Activated B cell treated with CpG ODN at 0.5 μM for 24 hours (primary cell): ENCODE data around the gene GGTLC1. TPM values are rescaled to one million over a fixed set of nuclear protein-coding genes. Genes with fewer than 3 reads are reported as not detected.

ENCODE experiments used
- ATAC-seq: fragments of 200-7000 bp; cut with Tn5 transposase; one replicate; pipeline ENCODE4 v1.10.0; 2021; ENCODE audit warnings: low read depth, mild to moderate bottlenecking, moderate library complexity
- CTCF ChIA-PET: fragments of 350-600 bp; sonication (Branson Sonifier 250); formaldehyde crosslinking; loops from one replicate; lab custom pipeline; 2021; ENCODE audit warnings: antibody characterized with exemption; lab: Charles Lee
- POLR2A ChIA-PET: fragments of 350-600 bp; sonication (Branson Sonifier 250); formaldehyde crosslinking; loops from one replicate; lab custom pipeline; 2021; ENCODE audit warnings: antibody characterized with exemption; lab: Charles Lee
- DNase-seq: peaks from one replicate; pipeline ENCODE4 v3.0.0; 2022
- H3K27ac Mint-ChIP-seq: one replicate; pipeline ENCODE4 v1.8.0; 2020; ENCODE audit warnings: mixed read lengths
- H3K27me3 Mint-ChIP-seq: one replicate; pipeline ENCODE4 v1.8.0; 2021; ENCODE audit warnings: mixed read lengths
- H3K36me3 Mint-ChIP-seq: one replicate; pipeline ENCODE4 v1.8.0; 2021; ENCODE audit warnings: low read depth, mixed read lengths
- H3K4me1 Mint-ChIP-seq: one replicate; pipeline ENCODE4 v1.8.0; 2021; ENCODE audit warnings: mixed read lengths
- H3K4me3 Mint-ChIP-seq: one replicate; pipeline ENCODE4 v1.8.0; 2020; ENCODE audit warnings: mild to moderate bottlenecking, mixed read lengths
- H3K9me3 Mint-ChIP-seq: one replicate; pipeline ENCODE4 v1.8.0; 2020; ENCODE audit warnings: mixed read lengths
- CTCF ChIP-seq: fragments of 200-600 bp; IDR thresholded peaks from one replicate; pipeline ENCODE4 v1.8.0; 2022; ENCODE audit warnings: antibody characterized with exemption, mild to moderate bottlenecking
- intact Hi-C: fragments of 100-400 bp; cut with micrococcal nuclease; formaldehyde crosslinking; loops from one replicate; pipeline ENCODE4 v1.15.1; 2024
- total RNA-seq: library from RNA; stranded (reverse); gene quantifications from 2 replicates; pipeline ENCODE4 v1.2.3, GENCODE V29; 2022

Gene GGTLC1
- total RNA-seq, 1 donor from 2014 or later = not detected

DNA sequence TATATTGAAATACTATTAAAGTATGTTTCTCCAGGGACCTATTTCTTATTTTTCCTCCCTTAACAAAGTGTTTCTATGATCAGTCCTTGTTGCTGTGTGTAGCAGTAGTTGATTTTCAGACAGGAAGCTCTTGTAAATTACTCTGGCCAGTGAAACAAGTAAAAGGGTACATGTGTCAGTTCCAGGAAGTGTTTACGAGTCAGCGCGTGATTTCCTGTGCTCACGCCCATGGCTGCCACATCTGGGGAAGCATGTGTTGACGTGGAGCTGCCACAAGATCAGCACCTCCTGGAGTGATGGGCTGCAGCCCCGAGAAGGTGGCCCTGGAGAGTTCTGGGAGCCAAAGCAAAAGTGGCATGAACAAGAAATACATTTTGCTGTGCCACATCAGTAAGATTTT, 38.6 kb upstream of the GGTLC1 start:
- H3K4me1 Mint-ChIP-seq = peaks cover 16% of the 10 kb centered on the region
- CTCF ChIA-PET = interaction anchor here (0.9 kb wide), 1 partner anchor 11 kb away, joined by 3 read pairs; no protein-coding TSS in a partner anchor
- peak overlapping the region; percentile 49 for H3K4me3 Mint-ChIP-seq
- no peaks in the 10 kb centered on the region for H3K9me3 Mint-ChIP-seq
- DNase-seq = no peak
- H3K27me3 Mint-ChIP-seq = no peaks in the 10 kb centered on the region
- POLR2A ChIA-PET = interaction anchor here (0.7 kb wide), 1 partner anchor 1221 kb away, joined by 3 read pairs; the partner anchor contains the start of gene PYGB
- ATAC-seq = peak; percentile 52
- TF ChIP-seq CTCF = no peak
- intact Hi-C loops = no loop called here
- peak overlapping the region; percentile 36 for H3K27ac Mint-ChIP-seq
- H3K36me3 Mint-ChIP-seq = no peaks in the 10 kb centered on the region

DNA sequence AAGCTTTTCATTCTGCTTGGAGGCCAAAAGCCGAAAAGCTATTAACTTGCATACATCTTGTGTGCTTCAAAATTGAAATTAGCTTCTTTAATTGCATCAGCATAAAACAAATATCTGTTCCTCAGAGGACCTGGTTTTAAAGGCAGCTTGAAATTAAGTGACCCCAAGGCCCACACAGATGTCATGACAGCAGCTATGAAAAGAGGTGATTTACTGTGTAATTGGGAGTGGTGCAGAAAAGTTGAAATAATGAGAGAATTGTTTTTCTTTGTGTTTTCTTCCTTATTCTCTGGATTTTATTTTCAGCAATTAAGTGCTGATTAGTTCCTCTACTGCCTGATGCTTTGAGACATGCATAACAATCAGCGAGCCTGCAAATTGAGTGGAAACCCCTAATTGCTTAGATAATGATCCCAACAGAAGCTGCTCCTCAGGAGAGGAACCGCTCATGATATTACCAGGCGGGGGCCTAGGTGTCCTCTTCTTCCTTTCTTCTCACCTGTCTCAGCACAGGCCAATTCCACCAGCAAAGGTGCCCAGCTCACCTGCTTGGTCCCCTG, 34.1 kb upstream of the GGTLC1 start:
- no peaks in the 10 kb centered on the region for H3K9me3 Mint-ChIP-seq
- no peaks in the 10 kb centered on the region for H3K36me3 Mint-ChIP-seq
- intact Hi-C loops = no loop called here
- H3K4me1 Mint-ChIP-seq = peaks cover 12% of the 10 kb centered on the region
- TF ChIP-seq CTCF = no peak
- peaks cover 2% of the 10 kb centered on the region for H3K27me3 Mint-ChIP-seq
- ChIA-PET POLR2A (interaction anchor here (0.6 kb wide), 1 partner anchor 11 kb away, joined by 12 read pairs; no protein-coding TSS in a partner anchor), CTCF (no interaction called here)
- H3K27ac Mint-ChIP-seq = no peak overlapping the region
- no peak for DNase-seq
- ATAC-seq = no peak
- H3K4me3 Mint-ChIP-seq = no peak overlapping the region

DNA sequence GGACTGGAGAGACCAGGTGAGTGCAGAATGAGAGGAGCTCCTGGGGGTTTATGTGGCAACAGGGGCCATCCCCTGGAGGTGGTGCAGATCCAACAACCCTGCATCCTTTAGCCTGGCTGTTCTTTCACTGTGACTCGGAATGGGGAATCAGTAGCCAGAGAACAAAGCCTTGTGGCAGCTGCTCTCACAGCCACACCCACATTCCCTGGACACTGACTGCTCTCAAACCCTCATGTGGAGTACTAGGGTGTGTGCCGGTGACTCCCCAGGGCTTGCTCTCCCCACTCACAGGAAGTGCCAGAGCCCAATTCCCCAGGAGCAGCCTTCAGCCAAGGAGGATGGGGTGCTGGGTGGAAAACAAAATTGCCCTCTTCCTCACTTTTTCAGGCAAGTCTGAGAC, 30.2 kb upstream of the GGTLC1 start:
- POLR2A ChIA-PET = no interaction called here

DNA sequence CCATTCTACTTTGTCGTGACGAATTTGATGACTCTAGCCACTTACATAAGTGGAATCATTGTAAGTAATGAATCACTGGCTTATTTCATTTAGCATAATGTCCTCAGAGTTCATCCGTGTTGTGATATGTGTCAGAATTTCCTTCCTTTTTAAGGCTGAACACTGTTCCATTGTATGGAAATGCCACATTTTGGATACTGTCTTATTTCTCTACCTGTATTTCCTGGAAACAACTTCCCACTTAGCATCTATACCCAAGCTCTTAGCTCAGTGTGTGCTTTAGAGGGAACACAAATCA, 28.8 kb upstream of the GGTLC1 start:
- H3K9me3 Mint-ChIP-seq = no peaks in the 10 kb centered on the region
- POLR2A ChIA-PET = no interaction called here

More for the DNA sequence above, 30.2 kb upstream of the GGTLC1 start:
- Mint-ChIP-seq H3K4me1 (no peaks in the 10 kb centered on the region), H3K27ac (no peak overlapping the region), H3K27me3 (peaks cover 15% of the 10 kb centered on the region), H3K36me3 (no peaks in the 10 kb centered on the region), H3K4me3 (no peak overlapping the region), H3K9me3 (no peaks in the 10 kb centered on the region)
- DNase-seq (no peak), ATAC-seq (no peak)
- intact Hi-C loops = no loop called here
- CTCF ChIA-PET = no interaction called here
- TF ChIP-seq CTCF = no peak

More for the DNA sequence above, 28.8 kb upstream of the GGTLC1 start:
- CTCF ChIA-PET = no interaction called here
- DNase-seq = no peak
- Mint-ChIP-seq H3K4me1 (no peaks in the 10 kb centered on the region), H3K36me3 (no peaks in the 10 kb centered on the region), H3K4me3 (no peak overlapping the region), H3K27ac (no peak overlapping the region), H3K27me3 (peaks cover 15% of the 10 kb centered on the region)
- intact Hi-C loops = no loop called here
- TF ChIP-seq CTCF = no peak
- ATAC-seq = no peak
